Calu3 (cell line): ENCODE measurements around the gene NKX2-8. TPM values are rescaled to one million over a fixed set of nuclear protein-coding genes. Genes with fewer than 3 reads are reported as not detected.

Experiments
- Bru-seq: library from RNA; stranded (reverse); fragments of 400-500 nt; gene quantifications from one replicate; lab custom pipeline; 2021; lab: Mats Ljungman, UMichigan
- BruChase-seq, 2 experiments: library from RNA; stranded (reverse); fragments of 400-500 nt; gene quantifications; one replicate each; lab custom pipeline; 2021; lab: Mats Ljungman, UMichigan
- BruUV-seq: library from RNA; stranded (reverse); fragments of 400-500 nt; replicated peaks from 2 replicates; lab custom pipeline; 2021; lab: Mats Ljungman, UMichigan
- CTCF ChIA-PET: fragments of 300-600 bp; sonication (Branson Sonifier 250); formaldehyde crosslinking; loops from one replicate; lab custom pipeline; 2022; ENCODE audit warnings: antibody characterized with exemption; lab: Charles Lee
- DNase-seq: peaks from one replicate; pipeline ENCODE4 v3.0.0; 2022
- H3K27ac Mint-ChIP-seq: one replicate; pipeline ENCODE4 v1.8.0; 2022; ENCODE audit warnings: mixed read lengths; ENCODE audit not compliant: unreplicated experiment
- H3K27me3 Mint-ChIP-seq: one replicate; pipeline ENCODE4 v1.8.0; 2022; ENCODE audit warnings: mixed read lengths; ENCODE audit not compliant: unreplicated experiment
- H3K36me3 Mint-ChIP-seq: one replicate; pipeline ENCODE4 v1.8.0; 2022; ENCODE audit warnings: mild to moderate bottlenecking, moderate library complexity, mixed read lengths; ENCODE audit not compliant: insufficient read depth, unreplicated experiment
- H3K4me1 Mint-ChIP-seq: one replicate; pipeline ENCODE4 v1.8.0; 2022; ENCODE audit warnings: mild to moderate bottlenecking, low read depth, mixed read lengths; ENCODE audit not compliant: unreplicated experiment
- H3K4me3 Mint-ChIP-seq: one replicate; pipeline ENCODE4 v1.8.0; 2022; ENCODE audit warnings: mild to moderate bottlenecking, low read depth, moderate library complexity, mixed read lengths; ENCODE audit not compliant: unreplicated experiment
- H3K9me3 Mint-ChIP-seq: one replicate; pipeline ENCODE4 v1.8.0; 2022; ENCODE audit warnings: low read depth, mixed read lengths; ENCODE audit not compliant: unreplicated experiment
- intact Hi-C: fragments of 100-400 bp; cut with micrococcal nuclease; formaldehyde crosslinking; loops from one replicate; pipeline ENCODE4 v1.10.0; 2022; ENCODE audit not compliant: unreplicated experiment
- long read RNA-seq: library from polyadenylated mRNA; stranded (forward); transcript quantifications from one replicate; pipeline ENCODE4 v2.0.0, GENCODE V29; 2022
- total RNA-seq: library from RNA; stranded (reverse); gene quantifications from 2 replicates; pipeline ENCODE4 v1.2.3, GENCODE V29; 2022
- TF ChIP-seq, protein P1 (sequence below): fragments of 200-600 bp; IDR thresholded peaks from one replicate; pipeline ENCODE4 v1.8.0; 2022; ENCODE audit warnings: antibody characterized with exemption; ENCODE audit not compliant: unreplicated experiment

The NKX2-8 gene
- total RNA-seq (1.5 and 2.0 TPM in 2 replicates), Bru-seq, nascent RNA (not detected), BruChase-seq, experiment 1, labeled RNA remaining after a 6-hour chase (percentile 17 among the genes with signal in this experiment), BruChase-seq, experiment 2, labeled RNA remaining after a 2-hour chase (percentile 17 among the genes with signal in this experiment)
- long read RNA-seq = 0 reads

DNA sequence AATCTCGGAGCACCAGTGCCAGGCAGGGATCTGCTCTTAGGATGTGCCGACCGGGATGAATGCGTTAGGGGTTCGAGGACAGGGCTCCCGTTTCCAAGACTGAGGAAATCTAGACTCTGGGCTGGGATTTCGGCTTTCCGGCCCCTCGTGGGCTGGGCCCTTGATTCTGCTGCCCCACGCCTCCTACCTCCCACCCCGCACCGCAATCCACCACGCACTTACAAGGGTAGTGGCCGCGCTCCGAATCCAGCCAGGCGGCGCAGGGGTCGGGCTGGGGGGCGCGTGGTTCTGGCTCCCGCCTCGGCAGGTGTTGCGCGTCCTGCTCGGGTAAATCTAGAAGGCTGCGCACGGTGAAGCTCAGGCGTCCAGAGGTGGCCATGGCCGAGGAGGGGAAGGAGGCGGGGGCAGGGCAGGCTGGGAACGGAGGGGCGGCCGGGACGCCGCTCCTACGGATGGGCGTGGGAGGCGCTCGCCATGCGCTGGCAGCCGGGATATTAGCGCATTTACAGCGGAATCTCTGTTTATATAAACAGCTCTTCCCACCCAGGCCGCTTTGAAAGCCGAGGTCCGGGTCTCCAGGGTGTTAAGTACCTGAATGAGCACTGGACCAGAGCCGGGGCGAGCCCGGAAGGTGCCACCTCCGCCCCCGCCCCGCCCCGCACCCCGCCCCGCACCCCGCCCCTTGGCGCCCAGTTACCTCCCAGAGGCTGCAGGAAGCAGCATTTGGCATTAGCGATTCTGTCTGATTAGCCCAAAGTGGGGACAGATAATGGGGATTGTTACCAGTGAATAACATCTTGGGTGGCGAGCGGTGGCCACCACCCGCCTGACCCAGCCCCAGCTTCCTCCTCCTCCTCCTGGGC lies at the start of gene NKX2-8:
NKX2-8 (minus strand) TSS at position 604 of the 863 bp plus-strand sequence; CDS start at position 379, 225 bp downstream.
- TF ChIP-seq, protein P1, sequence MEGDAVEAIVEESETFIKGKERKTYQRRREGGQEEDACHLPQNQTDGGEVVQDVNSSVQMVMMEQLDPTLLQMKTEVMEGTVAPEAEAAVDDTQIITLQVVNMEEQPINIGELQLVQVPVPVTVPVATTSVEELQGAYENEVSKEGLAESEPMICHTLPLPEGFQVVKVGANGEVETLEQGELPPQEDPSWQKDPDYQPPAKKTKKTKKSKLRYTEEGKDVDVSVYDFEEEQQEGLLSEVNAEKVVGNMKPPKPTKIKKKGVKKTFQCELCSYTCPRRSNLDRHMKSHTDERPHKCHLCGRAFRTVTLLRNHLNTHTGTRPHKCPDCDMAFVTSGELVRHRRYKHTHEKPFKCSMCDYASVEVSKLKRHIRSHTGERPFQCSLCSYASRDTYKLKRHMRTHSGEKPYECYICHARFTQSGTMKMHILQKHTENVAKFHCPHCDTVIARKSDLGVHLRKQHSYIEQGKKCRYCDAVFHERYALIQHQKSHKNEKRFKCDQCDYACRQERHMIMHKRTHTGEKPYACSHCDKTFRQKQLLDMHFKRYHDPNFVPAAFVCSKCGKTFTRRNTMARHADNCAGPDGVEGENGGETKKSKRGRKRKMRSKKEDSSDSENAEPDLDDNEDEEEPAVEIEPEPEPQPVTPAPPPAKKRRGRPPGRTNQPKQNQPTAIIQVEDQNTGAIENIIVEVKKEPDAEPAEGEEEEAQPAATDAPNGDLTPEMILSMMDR = no peak
- BruUV-seq = no TSS peak
- CTCF ChIA-PET = no interaction called here
- intact Hi-C loops = no loop called here
- Mint-ChIP-seq H3K27ac (no peak within 1 kb of the TSS), H3K4me1 (no peaks in the 10 kb centered on the region), H3K36me3 (peaks cover 16% of the 10 kb centered on the region), H3K27me3 (peaks cover 27% of the 10 kb centered on the region), H3K9me3 (no peaks in the 10 kb centered on the region), H3K4me3 (peak within 1 kb of the TSS; percentile 80)
- peak; percentile 45 for DNase-seq

DNA sequence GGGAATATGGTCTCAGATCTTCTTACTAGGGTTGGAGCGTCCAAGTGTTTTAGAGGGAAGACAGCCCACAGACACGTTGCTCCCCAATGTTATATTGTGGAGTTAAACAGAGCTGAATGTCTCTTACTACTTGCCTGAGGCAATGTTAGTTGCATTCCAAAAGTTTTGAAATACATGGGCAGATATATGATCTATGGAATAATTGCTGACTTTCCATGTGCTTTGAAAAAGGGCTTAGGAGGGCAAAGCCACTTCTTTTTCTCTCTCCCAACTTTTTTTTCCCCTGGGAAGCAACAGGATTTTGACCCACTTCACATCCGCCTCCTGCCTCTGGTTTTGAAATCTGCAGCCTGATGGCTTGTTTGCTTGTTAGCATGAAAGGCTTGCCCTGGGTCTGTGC lies 45.6 kb upstream of the NKX2-8 start:
- Mint-ChIP-seq H3K36me3 (no peaks in the 10 kb centered on the region), H3K27me3 (peaks cover 23% of the 10 kb centered on the region), H3K4me1 (no peaks in the 10 kb centered on the region), H3K9me3 (no peaks in the 10 kb centered on the region), H3K4me3 (no peak overlapping the region), H3K27ac (no peak overlapping the region)
- no TSS peak for BruUV-seq
- TF ChIP-seq, protein P1 = no peak
- intact Hi-C loops = no loop called here
- CTCF ChIA-PET = no interaction called here
- DNase-seq = no peak

DNA sequence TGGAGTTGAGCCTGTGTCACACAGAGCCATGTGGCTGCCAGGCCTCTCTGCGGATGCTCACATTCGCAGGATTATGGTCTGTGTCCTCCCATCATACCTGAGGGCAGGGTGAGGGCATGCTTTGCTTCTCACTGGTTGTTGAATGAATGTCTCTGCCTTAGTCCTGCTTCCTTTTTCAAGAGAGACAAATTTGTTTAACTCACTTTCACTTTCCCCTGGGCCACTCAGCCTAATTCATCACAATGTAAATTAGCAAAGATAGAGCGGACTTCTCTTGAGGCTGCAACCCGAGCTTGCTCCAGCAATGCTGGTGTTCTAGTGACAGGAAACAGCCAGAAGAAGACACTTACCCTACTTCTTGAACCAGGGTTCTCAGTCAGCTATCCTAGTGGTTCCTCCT lies 43.7 kb upstream of the NKX2-8 start:
- CTCF ChIA-PET = no interaction called here
- Mint-ChIP-seq H3K4me3 (no peak overlapping the region), H3K36me3 (no peaks in the 10 kb centered on the region), H3K27ac (no peak overlapping the region), H3K4me1 (no peaks in the 10 kb centered on the region), H3K27me3 (peaks cover 23% of the 10 kb centered on the region), H3K9me3 (no peaks in the 10 kb centered on the region)
- no TSS peak for BruUV-seq
- TF ChIP-seq, protein P1 = no peak
- intact Hi-C loops = no loop called here
- no peak for DNase-seq

DNA sequence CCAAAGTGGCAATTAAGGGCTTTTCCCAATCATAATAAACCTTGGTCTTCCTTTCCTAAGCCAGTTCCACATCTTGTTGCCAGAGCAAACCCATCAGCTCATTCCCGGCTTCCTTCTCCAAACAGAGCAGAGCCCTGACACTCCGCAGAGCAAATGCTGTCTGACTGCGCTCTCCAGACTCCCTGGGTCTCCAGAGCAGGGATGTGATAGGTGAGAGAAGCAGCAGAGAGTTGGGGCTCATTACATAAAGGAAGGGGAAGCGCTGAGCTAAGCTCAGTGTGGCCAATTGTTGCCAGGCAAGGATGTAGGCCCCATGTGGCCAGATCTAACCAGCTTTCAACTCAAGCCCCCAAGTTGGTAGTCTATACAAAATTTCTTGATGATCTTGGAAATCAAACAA lies 43.0 kb upstream of the NKX2-8 start:
- no peaks in the 10 kb centered on the region for H3K9me3 Mint-ChIP-seq
- H3K4me1 Mint-ChIP-seq = no peaks in the 10 kb centered on the region
- TF ChIP-seq, protein P1 = no peak
- no peak for DNase-seq
- no peak overlapping the region for H3K27ac Mint-ChIP-seq
- peaks cover 23% of the 10 kb centered on the region for H3K27me3 Mint-ChIP-seq
- intact Hi-C loops = no loop called here
- no TSS peak for BruUV-seq
- CTCF ChIA-PET = interaction anchor here (0.9 kb wide), 1 partner anchor 606 kb away, joined by 3 read pairs; no protein-coding TSS in a partner anchor
- H3K36me3 Mint-ChIP-seq = no peaks in the 10 kb centered on the region
- H3K4me3 Mint-ChIP-seq = no peak overlapping the region
